Heart right ventricle (tissue), 16 donors: ENCODE data around the gene WTAP. TPM values are rescaled to one million over a fixed set of nuclear protein-coding genes. Genes with fewer than 3 reads are reported as not detected.
A peak's percentile ranks its signal among the peaks of the same experiment; 100 is the strongest.
"Not testable (repeated sequence)": the region's sequence is repeated elsewhere in the genome, so short reads cannot be mapped to it uniquely, and the experiment has no call there.

Experiments
- ATAC-seq, 8 donors: fragments of 200-7000 bp; cut with Tn5 transposase; one replicate each; pipeline ENCODE4 v1.9.1; 2020; ENCODE audit warnings: mild to moderate bottlenecking in 8 of 8, moderate library complexity in 8 of 8, moderate number of reproducible peaks in 1 of 8
- DNase-seq, 2 donors: peaks; one replicate each; pipeline ENCODE4 v3.0.0-alpha.2; 2020
- H3K27ac ChIP-seq, 10 donors: fragments of 200-600 bp; sonication (generic) in 2 of 10; one replicate each; pipeline versions ENCODE4 v1.5.0 to v1.8.0; 2020 to 2022; ENCODE audit warnings: mild to moderate bottlenecking in 3 of 10
- H3K27me3 ChIP-seq, 7 donors: fragments of 200-600 bp; one replicate each; pipeline ENCODE4 v1.8.0; 2021 to 2022; ENCODE audit warnings: mild to moderate bottlenecking in 2 of 7
- H3K36me3 ChIP-seq, 9 donors: fragments of 200-600 bp; sonication (generic) in 1 of 9; one replicate each; pipeline versions ENCODE4 v1.5.0 to v1.8.0; 2020 to 2022; ENCODE audit warnings: mild to moderate bottlenecking in 2 of 9
- H3K4me1 ChIP-seq, 9 donors: fragments of 200-600 bp; sonication (generic) in 1 of 9; one replicate each; pipeline versions ENCODE4 v1.5.0 to v1.8.0; 2020 to 2022; ENCODE audit warnings: mild to moderate bottlenecking in 4 of 9
- H3K4me3 ChIP-seq, 10 donors: fragments of 200-600 bp; sonication (generic) in 2 of 10; one replicate each; pipeline versions ENCODE4 v1.5.0 to v1.8.0; 2020 to 2022; ENCODE audit warnings: mild to moderate bottlenecking in 7 of 10, moderate library complexity in 2 of 10
- H3K9me3 ChIP-seq, 11 donors: fragments of 200-600 bp in 10 of 11; sonication (generic) in 2 of 11; one replicate each; pipeline versions ENCODE4 v1.5.0 to v1.8.0; 2013 to 2022; ENCODE audit warnings: mild to moderate bottlenecking in 2 of 11, control low read depth in 1 of 11, moderate library complexity in 1 of 11
- CTCF ChIP-seq, 9 donors: fragments of 200-600 bp; sonication (generic) in 2 of 9; IDR thresholded peaks; one replicate each; pipeline versions ENCODE4 v1.5.0 to v1.8.0; 2021 to 2022; ENCODE audit warnings: antibody characterized with exemption in 9 of 9, mild to moderate bottlenecking in 5 of 9, moderate library complexity in 1 of 9
- WGBS, 2 donors: extraction: QIAGEN DNeasy Blood & Tissue Kit; methylation state at CpG; one replicate each; pipeline ENCODE4 v1.1.7; 2013; ENCODE audit warnings: inconsistent platforms in 1 of 2; 5-methylcytosine and 5-hydroxymethylcytosine counted together
- intact Hi-C, 10 donors: fragments of 100-400 bp; cut with DNase I; formaldehyde crosslinking; loops; one replicate each; pipeline versions ENCODE4 v1.11.1 to v1.14.2; 2022
- polyA plus RNA-seq, 2 donors: library from polyadenylated mRNA; stranded (reverse); fragments of 200-250 nt; gene quantifications; one replicate each; pipeline ENCODE4 v1.2.3, GENCODE V29; 2013
- total RNA-seq, 10 donors: library from RNA; stranded (reverse); fragmentation: NEBNext Ultra II Directional in 3 of 10; extraction: Animal tissue kit (Norgen Biotek cat#: 25700) in 3 of 10; gene quantifications; one replicate each; pipeline versions ENCODE4 v1.2.1 to v1.2.4, GENCODE V29; 2021 to 2023
- donor health status: Arrhythmogenic right ventricular cardiomyopathy.
- donor health status: ischemic (EF 13 %, LVEDD 7.1; RV severe dilation, severe dysfunction).
- donor health status: healthy with polysubstance abuse.
- donor health status: DM: no; HTN: yes; CAD: no.
- donor health status: DM: no; HTN: no; CAD: no.
- donor health status: ischemic (EF 25% LVEDD 6.9; RV normal size, moderate dysfunction).
- donor health status: ischemic (EF 25% LVEDD 5.7; RV mildly dilated, moderate dysfunction).
- donor health status: healthy.
- donor health status: DM: yes; HTN: yes; CAD: no.
- donor health status: Ischemic cardiomyopathy.
- donor health status: ischemic (EF 35%, LVEDD 5.7; RV mildly dilated, moderate dysfunction).
- donor health status: nonischemic (EF 11% LVEDD 7.7; RV severe dilation, severe dysfunction).
- donor health status: DM: yes; HTN: yes; CAD: no.
- donor health status: PGD.
- donor health status: ischemic (EF 29% LVEDD 5.4; RV normal size, mild dysfunction).
- donor health status: nonischemic (EF 23%, LVEDD 6.1; RV moderate dilation, normal function).

Gene WTAP
- total and polyA plus RNA-seq, 12 donors: 44.4 to 70.1 (median 47.6) TPM

GRCh38 chr6:159727717-159728445, 575 bp downstream of the WTAP start:
- H3K4me1 ChIP-seq: peaks cover 0 to 63% (median 59%) of the 10 kb centered on the region in 9 donors
- 0% methylated on average over 43 to 44 of the region's 44 CpGs for WGBS, 2 donors
- DNase-seq (no peak), ATAC-seq (peak; percentile 29 to 59 (median 38))
- H3K4me3 ChIP-seq: peak overlapping the region; percentile 64 to 96 (median 86)
- H3K36me3 ChIP-seq: peaks cover 0 to 21% (median 0%) of the 10 kb centered on the region in 9 donors
- H3K9me3 ChIP-seq: no peaks in the 10 kb centered on the region
- peak overlapping the region; percentile 92 to 100 (median 99) for H3K27ac ChIP-seq
- H3K27me3 ChIP-seq: no peaks in the 10 kb centered on the region
- TF ChIP-seq CTCF (IDR thresholded peaks at IDR 0.05): no peak
- intact Hi-C loops: loop anchor here in 9 of 10 donors (1.0 to 10.0 kb wide), 9 partner anchors 34 to 247 kb away; partner anchors contain the start of genes SOD2 (in 7 of the 9), ACAT2 (in 4 of the 9), TCP1 (in 4 of the 9) and MRPL18 (in 1 of the 9)

- peak overlapping the region in 9 of 10 donors; percentile 99 to 100 (median 99) for H3K27ac ChIP-seq
- ATAC-seq: no peak
- H3K4me3 ChIP-seq: peak overlapping the region; percentile 64 to 96 (median 86)
- intact Hi-C loops: loop anchor here in 8 of 10 donors (2.0 to 10.0 kb wide), 6 partner anchors 34 to 246 kb away; partner anchors contain the start of genes ACAT2 (in 4 of the 8), SOD2 (in 3 of the 8) and TCP1 (in 3 of the 8)
- H3K4me1 ChIP-seq: peaks cover 0 to 66% (median 62%) of the 10 kb centered on the region in 9 donors
- no peak for DNase-seq
- WGBS, 2 donors: 1 to 2% methylated on average over 9 of the region's 9 CpGs
- peaks cover 0 to 21% (median 0%) of the 10 kb centered on the region in 9 donors for H3K36me3 ChIP-seq
- H3K27me3 ChIP-seq: no peaks in the 10 kb centered on the region
- no peak for TF ChIP-seq CTCF (IDR thresholded peaks at IDR 0.05)
- no peaks in the 10 kb centered on the region for H3K9me3 ChIP-seq
These were observed 1.2 kb downstream of the WTAP start for GRCh38 chr6:159728531-159728964.

GRCh38 chr6:159729598-159730331, 2.5 kb downstream of the WTAP start:
- ATAC-seq: no peak
- 25% methylated on average over 4 of the region's 4 CpGs for WGBS, 2 donors
- H3K36me3 ChIP-seq: peaks cover 0 to 21% (median 0%) of the 10 kb centered on the region in 9 donors
- no peaks in the 10 kb centered on the region for H3K9me3 ChIP-seq
- H3K27ac ChIP-seq: peak overlapping the region in 3 of 10 donors; percentile 1 to 99 (median 99)
- intact Hi-C loops: loop anchor here in 9 of 10 donors (2.0 to 10.0 kb wide), 6 partner anchors 33 to 245 kb away; partner anchors contain the start of genes ACAT2 (in 4 of the 9), TCP1 (in 4 of the 9) and SOD2 (in 3 of the 9)
- no peaks in the 10 kb centered on the region for H3K27me3 ChIP-seq
- no peak for DNase-seq
- H3K4me1 ChIP-seq: peaks cover 0 to 74% (median 63%) of the 10 kb centered on the region in 9 donors
- peak overlapping the region in 7 of 10 donors; percentile 64 to 96 (median 84) for H3K4me3 ChIP-seq
- no peak for TF ChIP-seq CTCF (IDR thresholded peaks at IDR 0.05)

- peak overlapping the region in 1 of 10 donors; percentile 9 for H3K27ac ChIP-seq
These were observed 3.0 kb downstream of the WTAP start for GRCh38 chr6:159730332-159730676.

GRCh38 chr6:159732550-159732949, 5.2 kb downstream of the WTAP start:
- peaks cover 0 to 36% (median 0%) of the 10 kb centered on the region in 9 donors for H3K36me3 ChIP-seq
- not testable (repeated sequence) for DNase-seq, H3K9me3 ChIP-seq, H3K27ac ChIP-seq, ATAC-seq, H3K27me3 ChIP-seq, H3K4me3 ChIP-seq
- intact Hi-C loops: loop anchor here in 1 of 10 donors (10.0 kb wide), 1 partner anchor 52 kb away; the partner anchor contains the start of gene TCP1
- WGBS, 2 donors: 88 to 90% methylated on average over 12 of the region's 12 CpGs
- peaks cover 0 to 85% (median 72%) of the 10 kb centered on the region in 9 donors for H3K4me1 ChIP-seq

More at GRCh38 chr6:159730332-159730676, 3.0 kb downstream of the WTAP start:
- Histone ChIP-seq H3K4me1 (peaks cover 0 to 74% (median 65%) of the 10 kb centered on the region in 9 donors), H3K36me3 (peaks cover 0 to 21% (median 0%) of the 10 kb centered on the region in 9 donors), H3K4me3 (peak overlapping the region in 3 of 10 donors; percentile 64 to 95 (median 74)), H3K9me3 (no peaks in the 10 kb centered on the region), H3K27me3 (no peaks in the 10 kb centered on the region)
- TF ChIP-seq CTCF (IDR thresholded peaks at IDR 0.05): no peak
- intact Hi-C loops: loop anchor here in 1 of 10 donors (10.0 kb wide), 1 partner anchor 54 kb away; the partner anchor contains the start of gene TCP1
- DNase-seq (no peak), ATAC-seq (no peak)
- WGBS, 2 donors: 61 to 69% methylated on average over 6 of the region's 6 CpGs

- Histone ChIP-seq H3K36me3 (peaks cover 0 to 45% (median 0%) of the 10 kb centered on the region in 9 donors), H3K4me1 (peaks cover 0 to 93% (median 72%) of the 10 kb centered on the region in 9 donors)
- not testable (repeated sequence) for DNase-seq, H3K27me3 ChIP-seq, ATAC-seq, H3K9me3 ChIP-seq, H3K4me3 ChIP-seq, H3K27ac ChIP-seq
- 95% methylated on average over 12 of the region's 12 CpGs for WGBS, 2 donors
- intact Hi-C loops: loop anchor here in 1 of 10 donors (10.0 kb wide), 1 partner anchor 51 kb away; the partner anchor contains the start of gene TCP1
These were observed 6.1 kb downstream of the WTAP start for GRCh38 chr6:159733395-159733794.
